ENCODE measurements around the gene TRA2B. TPM values are rescaled to one million over a fixed set of nuclear protein-coding genes. Genes with fewer than 3 reads are reported as not detected.
"Not testable (repeated sequence)": the region's sequence is repeated elsewhere in the genome, so short reads cannot be mapped to it uniquely, and the experiment has no call there.

TRA2B gene
- polyA plus RNA-seq, 3 donors = 269 to 281 (median 278) TPM

- DNase-seq = no peak
These were observed 7.3 kb downstream of the TRA2B start for GRCh38 chr3:185930393-185931107.

DNA sequence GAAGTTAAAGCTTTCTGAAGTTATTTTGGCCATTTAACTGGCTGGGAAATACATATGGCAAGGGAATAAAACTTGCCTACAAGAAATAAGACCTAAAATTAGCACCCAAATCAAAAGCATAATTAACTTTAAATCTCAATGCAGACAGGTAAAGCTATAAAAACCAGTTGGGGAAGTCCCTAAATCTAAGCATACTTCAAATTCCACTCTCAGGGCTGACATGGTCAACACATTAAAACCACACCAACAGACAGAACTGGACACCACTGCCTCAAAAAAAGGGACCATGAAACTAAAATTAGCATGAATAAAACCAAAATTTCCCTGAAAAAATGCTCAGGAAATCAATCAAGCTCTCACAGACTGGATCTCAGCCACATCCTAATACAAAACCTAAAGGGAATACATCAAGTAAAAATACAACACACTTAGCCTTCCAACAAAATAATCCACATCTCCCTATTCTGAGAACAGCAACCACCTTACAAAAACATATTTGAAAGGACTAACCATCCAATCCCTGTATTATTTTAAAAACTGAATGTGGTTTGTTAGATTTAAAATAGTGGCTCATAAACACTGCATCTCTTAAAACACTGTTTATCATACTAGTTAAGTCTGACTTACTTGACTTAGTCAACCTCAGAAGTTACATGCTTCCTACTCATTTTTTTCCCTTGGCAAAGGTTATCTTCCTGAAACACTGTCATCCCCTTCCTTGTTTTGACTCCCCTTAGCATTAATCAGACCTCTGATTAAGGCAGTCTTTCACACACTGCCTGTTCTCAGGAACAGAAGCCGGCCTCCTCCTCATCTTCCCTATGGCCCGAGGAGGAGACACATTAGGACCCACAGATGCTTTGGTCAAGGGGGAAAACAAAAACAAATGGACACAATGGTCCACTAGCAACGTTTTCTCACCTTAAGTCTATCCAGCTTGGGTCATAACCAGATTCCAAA, 8.3 kb downstream of the TRA2B start:
- DNase-seq = no peak

GRCh38 chr3:185928496-185928895, 9.3 kb downstream of the TRA2B start:
- no peak for DNase-seq

- DNase-seq = no peak
These were observed 10.2 kb downstream of the TRA2B start for GRCh38 chr3:185927501-185928200.

GRCh38 chr3:185926445-185926844, 11.4 kb downstream of the TRA2B start:
- DNase-seq = no peak

DNA sequence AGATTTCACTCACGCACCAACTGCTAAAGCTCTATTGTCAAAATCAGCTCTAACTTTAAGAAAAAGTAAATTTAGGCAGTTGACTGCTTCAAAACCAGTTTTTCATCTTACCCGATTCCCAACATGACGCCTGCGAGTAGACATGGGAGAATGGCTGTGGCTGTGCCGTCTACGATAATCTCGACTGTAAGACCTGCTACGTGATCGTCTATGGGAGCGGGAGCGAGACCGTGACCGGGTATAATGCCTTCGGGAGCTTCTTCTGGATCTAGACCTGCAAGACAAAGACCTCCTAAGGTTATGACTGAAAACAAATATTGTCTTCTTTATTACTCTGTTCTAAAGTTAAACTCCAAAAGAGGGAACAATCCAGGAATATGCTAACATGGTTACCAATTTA, 12.5 kb downstream of the TRA2B start:
- DNase-seq = no peak

DNA sequence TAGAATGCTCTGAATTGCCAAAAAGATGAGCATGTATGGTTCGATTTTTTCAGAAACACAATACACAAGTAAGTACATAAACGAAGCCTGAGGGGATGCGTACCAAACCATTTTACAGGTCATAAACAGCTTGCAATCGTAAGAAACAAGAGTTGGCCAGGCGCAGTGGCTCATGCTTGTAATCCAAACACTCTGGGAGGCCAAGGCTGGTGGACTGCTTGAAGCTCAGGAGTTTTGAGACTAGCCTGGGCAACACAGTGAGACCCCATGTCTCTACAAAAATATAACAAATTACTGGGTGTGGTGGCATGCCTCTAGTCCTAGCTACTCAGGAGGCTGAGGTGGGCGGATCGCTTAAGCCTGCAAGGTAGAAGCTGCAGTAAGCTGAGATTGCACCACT, 13.4 kb downstream of the TRA2B start:
- DNase-seq = no peak

GRCh38 chr3:185920184-185920583, 17.6 kb downstream of the TRA2B start:
- DNase-seq = no peak

GRCh38 chr3:185916042-185916833, 21.6 kb downstream of the TRA2B start:
- DNase-seq = no peak

- DNase-seq = no peak
These were observed 22.2 kb downstream of the TRA2B start for GRCh38 chr3:185915642-185916041.

GRCh38 chr3:185914911-185915629, 22.7 kb downstream of the TRA2B start:
- DNase-seq = no peak

DNA sequence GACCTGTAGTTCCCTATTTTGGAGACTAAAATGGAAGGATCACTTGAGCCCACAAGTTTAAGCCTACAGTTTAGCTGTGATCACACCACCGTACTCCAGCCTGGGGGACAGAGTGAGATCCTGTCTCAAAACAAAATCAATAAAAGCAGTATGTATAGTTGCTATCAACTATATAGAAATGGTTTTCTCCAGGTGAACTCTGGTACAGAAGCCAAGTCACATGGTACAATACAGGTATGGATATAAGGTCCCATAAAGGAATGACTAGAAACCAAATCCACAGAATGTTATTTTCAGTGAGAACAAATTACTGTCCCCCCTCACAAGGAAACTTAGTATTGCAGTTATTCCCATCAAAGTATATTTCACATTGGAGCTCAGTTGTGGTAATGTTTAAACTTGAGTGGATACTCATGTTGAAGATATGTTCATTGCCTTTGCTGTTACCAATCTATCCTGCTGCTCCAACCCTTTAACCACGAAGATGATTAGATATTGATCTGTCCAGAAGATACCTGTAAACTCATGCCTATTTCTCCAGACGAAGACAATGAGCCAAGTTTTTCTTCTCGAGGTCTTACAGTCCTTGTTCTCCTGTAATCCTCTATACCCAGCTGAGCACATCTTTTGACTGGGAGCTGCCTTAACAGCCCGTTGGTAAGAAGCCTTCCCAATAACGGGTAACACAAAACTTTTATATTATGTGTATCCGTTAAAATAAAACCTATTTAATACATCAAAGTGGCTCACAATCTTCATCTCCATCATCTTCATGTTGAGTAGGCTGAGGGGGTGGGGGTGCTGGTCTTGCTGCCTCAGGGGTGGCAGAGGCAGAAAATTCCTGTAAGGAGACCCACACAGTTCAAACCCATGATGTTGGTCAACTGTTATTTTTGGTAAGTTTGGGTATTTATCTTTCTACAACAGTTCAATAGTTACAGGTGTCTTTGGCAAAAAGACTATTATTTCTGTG, 24.6 kb downstream of the TRA2B start:
- no peak for DNase-seq

DNA sequence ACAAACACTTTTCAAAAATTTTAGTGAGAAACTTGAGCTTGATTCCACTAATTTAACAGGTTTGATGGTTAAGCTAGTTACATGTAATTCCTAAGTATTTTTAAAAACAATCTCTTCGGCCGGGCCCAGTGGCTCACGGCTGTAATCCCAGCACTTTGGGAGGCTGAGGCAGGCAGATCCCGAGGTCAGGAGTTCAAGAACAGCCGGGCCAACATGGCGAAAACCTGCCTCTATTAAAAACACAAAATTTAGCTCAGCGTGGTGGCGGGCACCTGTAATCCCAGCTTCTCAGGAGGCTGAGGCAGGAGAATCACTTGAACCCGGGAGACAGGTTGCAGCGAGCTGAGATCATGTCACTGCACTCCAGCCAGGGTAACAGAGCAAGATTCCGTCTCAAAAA, 25.3 kb downstream of the TRA2B start:
- no peak for DNase-seq

- not testable (repeated sequence) for DNase-seq
These were observed 26.8 kb downstream of the TRA2B start for GRCh38 chr3:185911076-185911448.

- not testable (repeated sequence) for DNase-seq
These were observed 27.3 kb downstream of the TRA2B start for GRCh38 chr3:185910322-185911075.

GRCh38 chr3:185909913-185910312, 27.9 kb downstream of the TRA2B start:
- not testable (repeated sequence) for DNase-seq

DNA sequence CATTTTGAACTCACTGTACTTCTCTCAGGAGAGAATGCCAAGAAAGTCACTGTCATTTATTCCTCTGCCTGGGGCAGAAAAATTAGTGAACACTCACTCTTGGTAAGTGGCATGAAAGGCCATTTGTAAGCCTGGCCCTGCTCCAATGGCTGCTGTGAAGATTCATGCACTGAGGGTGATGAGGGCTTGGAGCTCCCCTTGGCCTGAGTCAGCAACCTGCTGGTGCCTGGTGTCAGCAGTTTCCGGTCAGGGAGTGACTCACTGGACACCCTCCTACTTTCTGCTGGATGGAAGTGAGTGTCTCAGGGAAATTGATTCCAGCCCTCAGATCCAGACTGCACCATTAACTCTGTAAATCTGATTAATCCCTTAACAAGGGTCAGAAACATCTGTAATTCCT, 37.6 kb downstream of the TRA2B start:
- DNase-seq = no peak

GRCh38 chr3:185896636-185897035, 41.2 kb downstream of the TRA2B start:
- DNase-seq = no peak

DNA sequence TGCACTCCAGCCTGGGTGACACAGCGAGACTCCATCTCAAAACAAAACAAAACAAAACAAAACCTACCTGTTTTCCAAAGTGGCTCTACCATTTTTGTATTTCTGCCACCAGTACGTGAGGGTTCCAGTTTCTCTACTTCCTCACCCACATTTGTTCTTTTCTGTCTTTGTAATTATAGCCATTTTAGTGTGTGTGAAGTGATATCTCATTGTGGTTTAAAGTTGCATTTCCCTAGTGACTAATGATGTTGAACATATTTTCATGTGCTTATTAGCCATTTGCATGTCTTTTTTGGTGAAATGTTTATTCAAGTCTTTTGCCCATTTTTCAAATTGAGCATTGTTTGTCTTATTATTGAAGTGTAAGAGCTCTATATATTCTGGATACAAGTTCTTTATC, 50.7 kb downstream of the TRA2B start:
- DNase-seq = no peak

Measured in renal pelvis (tissue), 4 donors.